Activated naive CD8-positive, alpha-beta T cell treated with anti-CD3 and anti-CD28 coated beads for 36 hours (primary cell): ENCODE results near the gene LRTM2. TPM values are rescaled to one million over a fixed set of nuclear protein-coding genes. Genes with fewer than 3 reads are reported as not detected.

ENCODE experiments used
- DNase-seq: peaks from one replicate; pipeline ENCODE4 v3.0.0; 2021
- H3K27ac Mint-ChIP-seq: one replicate; pipeline ENCODE4 v1.8.0; 2022; ENCODE audit warnings: mild to moderate bottlenecking, moderate library complexity, mixed read lengths
- H3K27me3 Mint-ChIP-seq: one replicate; pipeline ENCODE4 v1.8.0; 2022; ENCODE audit warnings: mild to moderate bottlenecking, mixed read lengths
- H3K36me3 Mint-ChIP-seq: one replicate; pipeline ENCODE4 v1.8.0; 2021; ENCODE audit warnings: mild to moderate bottlenecking, mixed read lengths
- H3K4me1 Mint-ChIP-seq: one replicate; pipeline ENCODE4 v1.8.0; 2021; ENCODE audit warnings: mixed read lengths
- H3K4me3 Mint-ChIP-seq: one replicate; pipeline ENCODE4 v1.8.0; 2022; ENCODE audit warnings: mild to moderate bottlenecking, moderate library complexity, mixed read lengths
- H3K9me3 Mint-ChIP-seq: one replicate; pipeline ENCODE4 v1.8.0; 2022; ENCODE audit warnings: mixed read lengths
- total RNA-seq, 2 experiments: library from RNA; stranded (reverse); gene quantifications; one replicate each; pipeline ENCODE4 v1.2.3, GENCODE V29; 2021

Gene LRTM2
- total RNA-seq, 2 experiments from 2014 or later, result not detected

DNA sequence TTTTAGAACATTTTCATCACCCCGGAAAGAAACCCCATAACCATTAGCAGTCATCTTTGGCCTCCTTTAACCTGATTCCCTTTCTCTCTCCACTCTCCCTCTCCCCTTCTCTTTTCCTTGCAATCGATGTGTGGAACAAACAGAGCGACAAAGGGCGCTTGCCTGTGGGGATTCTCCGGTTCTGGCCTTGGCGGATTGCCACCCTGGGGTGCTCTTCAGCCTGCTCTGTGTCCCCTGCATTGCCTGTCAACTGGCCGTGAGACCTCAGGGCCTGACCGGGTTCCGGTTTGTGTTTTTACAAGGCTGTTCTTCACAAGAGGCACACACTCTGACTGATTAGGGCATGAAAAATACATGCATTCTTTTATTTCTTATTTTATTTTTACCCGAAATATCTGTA lies 27.8 kb downstream of the LRTM2 start:
- Mint-ChIP-seq H3K36me3 (no peaks in the 10 kb centered on the region), H3K4me1 (no peaks in the 10 kb centered on the region), H3K4me3 (no peak overlapping the region), H3K27me3 (no peaks in the 10 kb centered on the region), H3K27ac (no peak overlapping the region), H3K9me3 (no peaks in the 10 kb centered on the region)
- no peak for DNase-seq

- no peaks in the 10 kb centered on the region for H3K36me3 Mint-ChIP-seq
These were observed 28.4 kb downstream of the LRTM2 start for GRCh38 chr12:1848745-1849144.

GRCh38 chr12:1851151-1851701 lies 30.9 kb downstream of the LRTM2 start:
- Mint-ChIP-seq H3K27ac (no peak overlapping the region), H3K4me3 (no peak overlapping the region), H3K4me1 (no peaks in the 10 kb centered on the region), H3K27me3 (peaks cover 3% of the 10 kb centered on the region), H3K36me3 (peaks cover 2% of the 10 kb centered on the region), H3K9me3 (peaks cover 7% of the 10 kb centered on the region)
- DNase-seq, result no peak

More at GRCh38 chr12:1848745-1849144, 28.4 kb downstream of the LRTM2 start:
- no peak overlapping the region for H3K4me3 Mint-ChIP-seq
- no peaks in the 10 kb centered on the region for H3K27me3 Mint-ChIP-seq
- DNase-seq, result no peak
- no peak overlapping the region for H3K27ac Mint-ChIP-seq
- H3K4me1 Mint-ChIP-seq, result no peaks in the 10 kb centered on the region
- no peaks in the 10 kb centered on the region for H3K9me3 Mint-ChIP-seq

- H3K4me1 Mint-ChIP-seq, result no peaks in the 10 kb centered on the region
- peaks cover 3% of the 10 kb centered on the region for H3K27me3 Mint-ChIP-seq
- H3K36me3 Mint-ChIP-seq, result peaks cover 2% of the 10 kb centered on the region
- no peak overlapping the region for H3K27ac Mint-ChIP-seq
- no peak overlapping the region for H3K4me3 Mint-ChIP-seq
- DNase-seq, result no peak
- H3K9me3 Mint-ChIP-seq, result peaks cover 7% of the 10 kb centered on the region
These were observed 31.7 kb downstream of the LRTM2 start for GRCh38 chr12:1852076-1852475.

- Mint-ChIP-seq H3K4me1 (no peaks in the 10 kb centered on the region), H3K27me3 (peaks cover 3% of the 10 kb centered on the region), H3K4me3 (no peak overlapping the region), H3K27ac (no peak overlapping the region), H3K36me3 (peaks cover 2% of the 10 kb centered on the region), H3K9me3 (peaks cover 7% of the 10 kb centered on the region)
- no peak for DNase-seq
These were observed 33.4 kb downstream of the LRTM2 start for GRCh38 chr12:1853716-1854115.

DNA sequence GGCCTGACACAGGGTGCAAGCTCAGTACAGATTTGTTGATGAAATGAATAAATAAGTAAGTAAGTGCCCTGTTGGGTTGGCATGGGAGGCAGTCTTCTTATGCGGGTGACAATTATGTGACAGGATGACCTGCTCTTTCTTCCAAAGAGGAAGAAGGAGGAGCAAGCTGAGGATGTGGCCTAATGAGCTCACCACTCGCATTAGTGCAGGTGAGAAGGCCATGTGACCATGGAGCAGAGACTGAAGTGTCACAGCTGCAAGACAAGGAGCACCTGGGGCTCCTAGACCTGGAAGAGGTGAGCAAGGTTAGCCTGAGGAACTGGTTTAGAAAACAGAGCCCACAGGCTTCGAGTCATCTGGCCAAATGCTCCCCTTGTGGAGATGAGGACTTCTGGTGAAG lies 34.9 kb downstream of the LRTM2 start:
- H3K4me1 Mint-ChIP-seq, result no peaks in the 10 kb centered on the region
- no peak overlapping the region for H3K27ac Mint-ChIP-seq
- H3K9me3 Mint-ChIP-seq, result peaks cover 7% of the 10 kb centered on the region
- no peak for DNase-seq
- no peak overlapping the region for H3K4me3 Mint-ChIP-seq
- H3K27me3 Mint-ChIP-seq, result peaks cover 3% of the 10 kb centered on the region
- peaks cover 2% of the 10 kb centered on the region for H3K36me3 Mint-ChIP-seq

- Mint-ChIP-seq H3K9me3 (peaks cover 7% of the 10 kb centered on the region), H3K4me3 (no peak overlapping the region), H3K36me3 (peaks cover 2% of the 10 kb centered on the region), H3K4me1 (no peaks in the 10 kb centered on the region), H3K27me3 (peaks cover 8% of the 10 kb centered on the region), H3K27ac (no peak overlapping the region)
- DNase-seq, result no peak
These were observed 36.7 kb downstream of the LRTM2 start for GRCh38 chr12:1857086-1857485.

- no peak for DNase-seq
- Mint-ChIP-seq H3K27me3 (peaks cover 9% of the 10 kb centered on the region), H3K4me1 (no peaks in the 10 kb centered on the region), H3K36me3 (peaks cover 2% of the 10 kb centered on the region), H3K9me3 (peaks cover 7% of the 10 kb centered on the region), H3K4me3 (no peak overlapping the region), H3K27ac (no peak overlapping the region)
These were observed 37.5 kb downstream of the LRTM2 start for GRCh38 chr12:1857821-1858220.

GRCh38 chr12:1858456-1858855 lies 38.1 kb downstream of the LRTM2 start:
- H3K27ac Mint-ChIP-seq, result no peak overlapping the region
- no peak for DNase-seq
- H3K4me1 Mint-ChIP-seq, result no peaks in the 10 kb centered on the region
- H3K9me3 Mint-ChIP-seq, result peaks cover 7% of the 10 kb centered on the region
- H3K36me3 Mint-ChIP-seq, result peaks cover 2% of the 10 kb centered on the region
- peaks cover 15% of the 10 kb centered on the region for H3K27me3 Mint-ChIP-seq
- no peak overlapping the region for H3K4me3 Mint-ChIP-seq

- H3K27me3 Mint-ChIP-seq, result peaks cover 26% of the 10 kb centered on the region
- peaks cover 7% of the 10 kb centered on the region for H3K9me3 Mint-ChIP-seq
- peaks cover 2% of the 10 kb centered on the region for H3K36me3 Mint-ChIP-seq
- H3K4me3 Mint-ChIP-seq, result no peak overlapping the region
- no peak overlapping the region for H3K27ac Mint-ChIP-seq
- DNase-seq, result no peak
- no peaks in the 10 kb centered on the region for H3K4me1 Mint-ChIP-seq
These were observed 39.3 kb downstream of the LRTM2 start for GRCh38 chr12:1859643-1860042.

- Mint-ChIP-seq H3K4me3 (no peak overlapping the region), H3K9me3 (no peaks in the 10 kb centered on the region), H3K4me1 (no peaks in the 10 kb centered on the region), H3K27me3 (peaks cover 51% of the 10 kb centered on the region), H3K27ac (no peak overlapping the region), H3K36me3 (no peaks in the 10 kb centered on the region)
- no peak for DNase-seq
These were observed 42.6 kb downstream of the LRTM2 start for GRCh38 chr12:1862973-1863372.

- Mint-ChIP-seq H3K27me3 (peaks cover 51% of the 10 kb centered on the region), H3K36me3 (no peaks in the 10 kb centered on the region)
These were observed 43.5 kb downstream of the LRTM2 start for GRCh38 chr12:1863823-1864222.

GRCh38 chr12:1864456-1864855 lies 44.1 kb downstream of the LRTM2 start:
- H3K27ac Mint-ChIP-seq, result no peak overlapping the region
- H3K36me3 Mint-ChIP-seq, result no peaks in the 10 kb centered on the region
- peaks cover 52% of the 10 kb centered on the region for H3K27me3 Mint-ChIP-seq
- no peaks in the 10 kb centered on the region for H3K4me1 Mint-ChIP-seq
- no peak overlapping the region for H3K4me3 Mint-ChIP-seq
- DNase-seq, result no peak
- H3K9me3 Mint-ChIP-seq, result no peaks in the 10 kb centered on the region

More at GRCh38 chr12:1863823-1864222, 43.5 kb downstream of the LRTM2 start:
- Mint-ChIP-seq H3K4me1 (no peaks in the 10 kb centered on the region), H3K4me3 (no peak overlapping the region), H3K27ac (no peak overlapping the region), H3K9me3 (no peaks in the 10 kb centered on the region)
- no peak for DNase-seq

- Mint-ChIP-seq H3K27ac (no peak overlapping the region), H3K27me3 (peaks cover 54% of the 10 kb centered on the region), H3K4me3 (no peak overlapping the region), H3K36me3 (no peaks in the 10 kb centered on the region), H3K4me1 (no peaks in the 10 kb centered on the region), H3K9me3 (no peaks in the 10 kb centered on the region)
- DNase-seq, result no peak
These were observed 44.5 kb downstream of the LRTM2 start for GRCh38 chr12:1864867-1865266.

- no peaks in the 10 kb centered on the region for H3K9me3 Mint-ChIP-seq
- H3K27me3 Mint-ChIP-seq, result peaks cover 55% of the 10 kb centered on the region
- no peak overlapping the region for H3K27ac Mint-ChIP-seq
- no peaks in the 10 kb centered on the region for H3K36me3 Mint-ChIP-seq
- no peak overlapping the region for H3K4me3 Mint-ChIP-seq
- no peaks in the 10 kb centered on the region for H3K4me1 Mint-ChIP-seq
- DNase-seq, result no peak
These were observed 45.0 kb downstream of the LRTM2 start for GRCh38 chr12:1865284-1865866.

DNA sequence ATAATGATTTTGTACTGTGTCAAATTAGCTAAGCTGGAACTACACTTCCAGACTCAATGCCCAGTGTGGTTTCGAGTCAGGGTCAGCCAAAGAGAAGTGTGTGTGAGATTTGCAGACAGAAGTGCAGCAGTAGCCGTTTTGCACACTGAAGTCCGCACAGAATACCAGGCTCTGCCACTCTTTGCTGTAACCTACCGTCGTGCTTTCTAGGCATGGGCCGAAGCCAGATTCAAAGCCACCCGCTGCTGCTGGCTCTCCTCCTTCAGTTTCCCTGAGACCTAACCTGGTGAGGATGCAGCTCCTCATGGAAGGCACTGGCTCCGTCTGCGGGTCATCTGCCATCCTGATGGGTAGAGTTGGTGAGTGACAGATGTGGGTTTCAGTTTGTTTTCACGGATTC lies 48.8 kb downstream of the LRTM2 start:
- Mint-ChIP-seq H3K4me1 (no peaks in the 10 kb centered on the region), H3K36me3 (no peaks in the 10 kb centered on the region), H3K27me3 (peaks cover 38% of the 10 kb centered on the region), H3K4me3 (no peak overlapping the region), H3K9me3 (no peaks in the 10 kb centered on the region), H3K27ac (no peak overlapping the region)
- DNase-seq, result no peak
